ENCODE measurements around the gene NEK9. TPM values are rescaled to one million over a fixed set of nuclear protein-coding genes. Genes with fewer than 3 reads are reported as not detected.

Gene NEK9
- total RNA-seq, 4 donors from 2014 or later: 22.2 to 58.3 (median 34.3) TPM

- Histone ChIP-seq H3K4me1 (peaks cover 50% of the 10 kb centered on the region), H3K27ac (no peak overlapping the region), H3K36me3 (peaks cover 19% of the 10 kb centered on the region), H3K27me3 (no peaks in the 10 kb centered on the region), H3K4me3 (no peak overlapping the region), H3K9me3 (no peaks in the 10 kb centered on the region)
- DNase-seq (ENCODE audit: low spot score in 2 of 2): no peak
- WGBS: 89% methylated on average over 2 of the region's 2 CpGs
- no peak for TF ChIP-seq POLR2A (IDR thresholded peaks at IDR 0.05)
- TF ChIP-seq POLR2AphosphoS5 (IDR thresholded peaks at IDR 0.05): no peak
- no peak for TF ChIP-seq CTCF (IDR thresholded peaks at IDR 0.05)
- no peak for TF ChIP-seq EP300 (IDR thresholded peaks at IDR 0.05)
Measured at GRCh38 chr14:75139185-75139584, 12.3 kb upstream of the NEK9 start.

- Histone ChIP-seq H3K27me3 (no peaks in the 10 kb centered on the region), H3K4me1 (peaks cover 44% of the 10 kb centered on the region), H3K4me3 (no peak overlapping the region), H3K9me3 (no peaks in the 10 kb centered on the region), H3K36me3 (peaks cover 22% of the 10 kb centered on the region), H3K27ac (no peak overlapping the region)
- TF ChIP-seq POLR2AphosphoS5 (IDR thresholded peaks at IDR 0.05) (no peak), EP300 (IDR thresholded peaks at IDR 0.05) (no peak), CTCF (IDR thresholded peaks at IDR 0.05) (no peak), POLR2A (IDR thresholded peaks at IDR 0.05) (no peak)
- no peak for DNase-seq (ENCODE audit: low spot score in 2 of 2)
- WGBS: 54% methylated on average over 1 of the region's 1 CpG
Measured at GRCh38 chr14:75138492-75138891, 11.6 kb upstream of the NEK9 start.

GRCh38 chr14:75134644-75135043, 7.8 kb upstream of the NEK9 start:
- DNase-seq (ENCODE audit: low spot score in 2 of 2): no peak
- Histone ChIP-seq H3K9me3 (no peaks in the 10 kb centered on the region), H3K27me3 (no peaks in the 10 kb centered on the region), H3K4me1 (peaks cover 39% of the 10 kb centered on the region), H3K27ac (no peak overlapping the region), H3K4me3 (no peak overlapping the region), H3K36me3 (peaks cover 26% of the 10 kb centered on the region)
- WGBS: 55% methylated on average over 6 of the region's 6 CpGs
- no peak for TF ChIP-seq EP300 (IDR thresholded peaks at IDR 0.05)
- no peak for TF ChIP-seq CTCF (IDR thresholded peaks at IDR 0.05)
- no peak for TF ChIP-seq POLR2A (IDR thresholded peaks at IDR 0.05)
- no peak for TF ChIP-seq POLR2AphosphoS5 (IDR thresholded peaks at IDR 0.05)

- 40% methylated on average over 2 of the region's 2 CpGs for WGBS
Measured at GRCh38 chr14:75133597-75133996, 6.7 kb upstream of the NEK9 start.

More at GRCh38 chr14:75133597-75133996, 6.7 kb upstream of the NEK9 start:
- Histone ChIP-seq H3K27me3 (no peaks in the 10 kb centered on the region), H3K9me3 (no peaks in the 10 kb centered on the region), H3K4me1 (peaks cover 31% of the 10 kb centered on the region), H3K36me3 (peaks cover 26% of the 10 kb centered on the region), H3K27ac (no peak overlapping the region), H3K4me3 (no peak overlapping the region)
- no peak for TF ChIP-seq POLR2AphosphoS5 (IDR thresholded peaks at IDR 0.05)
- no peak for TF ChIP-seq CTCF (IDR thresholded peaks at IDR 0.05)
- no peak for TF ChIP-seq EP300 (IDR thresholded peaks at IDR 0.05)
- no peak for TF ChIP-seq POLR2A (IDR thresholded peaks at IDR 0.05)
- no peak for DNase-seq (ENCODE audit: low spot score in 2 of 2)
